Bone marrow (tissue), 2 donors: ENCODE results near the gene BTN1A1.
A peak's percentile ranks its signal among the peaks of the same experiment; 100 is the strongest.
"Not testable (repeated sequence)": the region's sequence is repeated elsewhere in the genome, so short reads cannot be mapped to it uniquely, and the experiment has no call there.

Source experiments
- DNase-seq, 2 donors: peaks; one replicate each; lab custom pipeline; 2025; lab: John Stamatoyannopoulos, UW

The BTN1A1 gene, protein sequence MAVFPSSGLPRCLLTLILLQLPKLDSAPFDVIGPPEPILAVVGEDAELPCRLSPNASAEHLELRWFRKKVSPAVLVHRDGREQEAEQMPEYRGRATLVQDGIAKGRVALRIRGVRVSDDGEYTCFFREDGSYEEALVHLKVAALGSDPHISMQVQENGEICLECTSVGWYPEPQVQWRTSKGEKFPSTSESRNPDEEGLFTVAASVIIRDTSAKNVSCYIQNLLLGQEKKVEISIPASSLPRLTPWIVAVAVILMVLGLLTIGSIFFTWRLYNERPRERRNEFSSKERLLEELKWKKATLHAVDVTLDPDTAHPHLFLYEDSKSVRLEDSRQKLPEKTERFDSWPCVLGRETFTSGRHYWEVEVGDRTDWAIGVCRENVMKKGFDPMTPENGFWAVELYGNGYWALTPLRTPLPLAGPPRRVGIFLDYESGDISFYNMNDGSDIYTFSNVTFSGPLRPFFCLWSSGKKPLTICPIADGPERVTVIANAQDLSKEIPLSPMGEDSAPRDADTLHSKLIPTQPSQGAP

DNA sequence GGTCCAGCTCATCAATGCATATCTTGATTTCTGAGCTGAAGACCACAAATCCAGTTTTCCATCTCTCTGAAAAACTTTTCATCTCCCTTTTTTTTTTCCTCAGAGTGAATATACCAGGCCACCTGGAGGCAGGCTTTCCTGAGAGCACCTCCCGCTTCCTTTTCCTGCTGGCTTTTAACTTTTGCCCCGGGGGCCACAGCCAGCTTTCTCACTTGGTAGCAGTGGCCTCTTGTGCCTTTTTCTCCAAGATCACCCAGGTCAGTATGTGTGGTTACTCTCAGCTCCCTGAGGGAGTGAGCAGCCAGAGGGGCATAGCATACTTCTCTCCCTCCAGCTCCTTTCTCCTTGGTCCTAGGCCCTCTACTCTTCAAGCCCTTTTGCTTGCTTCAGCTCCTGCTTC is at the start of gene BTN1A1:
TSS of gene BTN1A1 (plus strand) at position 202 of the 400 bp plus-strand sequence. CDS start 984 bp downstream, outside the sequence.
- no peak for DNase-seq

- no peak for DNase-seq
Observed at GRCh38 chr6:26452631-26453235, 47.4 kb upstream of the BTN1A1 start.

GRCh38 chr6:26454631-26455030 is 45.5 kb upstream of the BTN1A1 start:
- DNase-seq: no peak

DNA sequence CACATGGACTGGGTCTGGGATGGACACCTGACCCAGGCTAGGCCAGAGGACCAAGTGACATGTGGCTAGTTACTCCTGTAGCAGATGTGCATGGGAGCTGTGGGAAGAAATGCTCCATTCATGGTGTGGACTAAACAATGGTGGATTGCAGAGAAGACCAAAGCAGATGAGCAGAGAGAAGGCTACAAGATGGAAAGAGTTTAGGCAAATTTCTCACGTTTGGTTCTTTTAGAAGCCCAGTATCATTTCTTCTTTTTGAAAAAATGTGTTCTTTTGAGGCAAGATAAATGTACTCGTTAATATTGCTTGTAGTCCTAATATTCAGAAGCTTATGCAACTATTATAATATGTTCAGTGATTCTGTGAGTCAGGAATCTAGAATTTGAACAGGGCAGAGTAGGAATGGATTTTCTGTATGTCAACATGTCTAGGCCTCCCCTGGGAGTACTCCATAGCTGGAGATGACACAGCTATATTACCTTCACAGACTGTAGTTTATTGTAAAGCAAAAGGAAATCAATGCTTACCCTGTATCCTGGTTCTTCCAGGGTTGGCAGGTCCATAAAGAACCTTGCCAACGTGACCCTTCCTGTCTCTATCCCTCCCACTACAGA is 44.6 kb upstream of the BTN1A1 start:
- DNase-seq: no peak

DNA sequence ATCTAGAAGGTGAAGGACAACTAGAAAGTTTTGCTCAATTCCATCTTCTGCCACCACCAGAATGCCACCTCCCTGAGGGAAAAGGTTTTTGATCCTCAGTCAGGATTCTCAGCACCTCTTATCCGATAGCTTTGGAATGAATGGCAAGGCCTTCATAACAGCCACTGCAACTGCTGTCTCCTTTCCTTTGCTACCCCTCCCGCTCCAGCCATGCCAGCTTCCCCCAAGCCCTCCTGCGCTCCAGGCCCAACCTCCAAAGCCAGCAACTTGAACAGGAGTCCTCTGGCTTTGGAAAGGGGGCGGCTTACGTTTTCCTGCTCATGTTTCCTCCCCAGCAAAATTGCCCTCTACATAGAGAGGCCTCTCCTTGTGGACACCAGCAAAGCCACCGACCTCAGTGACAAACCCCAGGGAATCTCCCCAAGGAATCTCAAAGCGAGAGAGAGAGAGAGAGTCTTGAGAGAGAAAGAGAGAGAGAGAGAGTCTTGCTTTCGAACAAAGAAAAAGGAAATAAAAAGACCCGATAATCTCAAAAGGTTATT is 42.8 kb upstream of the BTN1A1 start:
- DNase-seq: peak in 1 of 2 donors; percentile 36

GRCh38 chr6:26457806-26458688 is 42.1 kb upstream of the BTN1A1 start, which contains the start of gene BTN2A1:
Gene BTN2A1, plus strand, starts transcription at chr6:26457955. Its CDS starts 682 bp downstream, at chr6:26458637.
- peak; percentile 45 to 85 for DNase-seq

- no peak for DNase-seq
Observed at GRCh38 chr6:26459023-26459810, 40.9 kb upstream of the BTN1A1 start.

GRCh38 chr6:26461353-26461752 is 38.8 kb upstream of the BTN1A1 start:
- not testable (repeated sequence) for DNase-seq

DNA sequence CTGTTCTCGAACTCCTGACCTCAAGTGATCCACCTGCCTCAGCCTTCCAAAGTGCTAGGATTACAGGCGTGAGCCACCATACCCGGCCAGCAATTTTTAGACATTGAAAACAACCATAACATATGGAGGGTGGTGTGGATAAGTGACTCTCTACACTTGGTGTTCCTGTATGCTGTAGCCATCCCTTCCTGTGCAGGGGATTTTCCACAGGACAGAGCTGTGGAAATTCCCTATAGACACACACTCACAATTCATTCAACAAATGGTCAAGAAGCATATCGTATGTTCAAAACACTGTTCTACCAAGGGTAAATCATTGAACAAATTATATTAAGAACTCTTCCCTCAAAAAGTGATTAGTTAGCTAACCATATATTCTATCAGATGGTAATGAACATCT is 36.1 kb upstream of the BTN1A1 start:
- DNase-seq: no peak

- DNase-seq: no peak
Observed at GRCh38 chr6:26464416-26465131, 35.5 kb upstream of the BTN1A1 start.

DNA sequence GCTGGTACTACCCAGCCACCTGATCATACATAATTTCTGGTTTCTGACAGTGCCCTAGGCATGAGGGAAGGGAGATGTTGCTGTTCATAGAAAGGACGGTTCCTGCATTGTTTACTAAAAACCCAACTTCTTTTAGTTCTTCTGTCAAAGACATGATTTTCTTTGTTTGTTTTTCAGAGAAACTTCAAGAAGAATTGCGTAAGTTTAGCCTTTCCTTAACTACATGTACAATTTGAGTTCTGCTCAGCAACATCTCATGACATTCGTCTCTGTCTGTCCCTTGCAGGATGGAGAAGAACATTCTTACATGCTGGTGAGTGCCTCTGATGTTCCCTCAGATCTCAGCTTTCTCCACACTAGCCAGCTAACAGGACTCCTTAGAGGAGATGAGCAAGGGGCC is 34.3 kb upstream of the BTN1A1 start:
- DNase-seq: no peak

DNA sequence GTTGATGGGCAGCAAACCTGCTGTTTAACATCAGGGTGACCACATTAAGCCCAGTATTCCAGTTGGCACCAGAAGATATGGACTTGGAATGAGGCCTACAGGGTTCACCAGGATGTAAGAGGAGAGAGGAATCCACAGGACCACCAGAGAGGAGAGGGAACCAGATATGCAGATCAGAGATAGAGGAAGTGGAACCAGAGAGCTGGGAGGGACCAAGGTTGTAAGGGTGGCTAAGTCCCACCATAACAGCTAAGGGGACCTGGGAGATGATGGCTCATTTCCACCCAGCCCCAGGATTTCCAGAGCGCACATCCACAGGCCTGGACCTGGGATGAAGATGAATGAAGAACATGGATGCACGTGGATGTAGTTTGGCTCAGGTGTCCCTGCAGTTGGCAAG is 31.3 kb upstream of the BTN1A1 start:
- DNase-seq: no peak

DNA sequence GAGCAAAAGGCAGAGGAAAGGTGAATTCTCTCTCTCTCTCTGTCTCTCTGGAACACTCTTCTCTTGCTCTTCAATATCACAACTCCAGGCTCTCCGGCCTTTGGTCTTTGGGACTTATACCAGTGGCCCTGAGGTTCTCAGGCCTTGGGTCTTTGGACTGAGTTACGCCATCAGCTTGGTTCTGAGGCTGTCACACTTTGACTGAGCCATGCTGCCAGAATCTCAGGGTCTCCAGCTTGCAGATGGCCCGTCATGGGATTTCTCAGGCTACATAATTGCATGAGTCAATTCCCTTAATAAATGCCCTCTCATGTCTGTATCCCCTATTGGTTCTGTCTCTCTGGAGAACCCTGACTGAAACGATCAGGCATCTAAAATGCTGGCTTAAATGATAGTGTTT is 29.5 kb upstream of the BTN1A1 start:
- DNase-seq: no peak

DNA sequence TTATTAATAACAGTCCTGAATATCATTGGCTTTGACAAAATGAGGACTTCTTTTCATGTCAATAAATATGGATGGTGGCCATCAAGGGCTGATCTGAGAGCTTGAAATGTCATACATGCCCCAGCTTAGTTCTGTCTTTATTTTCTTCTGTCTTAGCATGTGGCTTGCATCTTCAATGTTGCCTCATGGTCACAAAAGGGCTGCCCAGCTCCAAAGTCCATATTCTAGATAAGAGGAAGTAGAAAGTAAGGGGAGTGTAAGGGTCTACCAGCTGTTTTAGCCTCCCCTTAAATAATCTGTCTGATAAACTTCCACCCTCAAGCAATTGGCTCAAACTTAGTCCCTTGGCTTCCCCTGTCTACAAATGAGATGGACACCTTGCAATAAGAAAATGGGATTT is 28.1 kb upstream of the BTN1A1 start:
- no peak for DNase-seq

DNA sequence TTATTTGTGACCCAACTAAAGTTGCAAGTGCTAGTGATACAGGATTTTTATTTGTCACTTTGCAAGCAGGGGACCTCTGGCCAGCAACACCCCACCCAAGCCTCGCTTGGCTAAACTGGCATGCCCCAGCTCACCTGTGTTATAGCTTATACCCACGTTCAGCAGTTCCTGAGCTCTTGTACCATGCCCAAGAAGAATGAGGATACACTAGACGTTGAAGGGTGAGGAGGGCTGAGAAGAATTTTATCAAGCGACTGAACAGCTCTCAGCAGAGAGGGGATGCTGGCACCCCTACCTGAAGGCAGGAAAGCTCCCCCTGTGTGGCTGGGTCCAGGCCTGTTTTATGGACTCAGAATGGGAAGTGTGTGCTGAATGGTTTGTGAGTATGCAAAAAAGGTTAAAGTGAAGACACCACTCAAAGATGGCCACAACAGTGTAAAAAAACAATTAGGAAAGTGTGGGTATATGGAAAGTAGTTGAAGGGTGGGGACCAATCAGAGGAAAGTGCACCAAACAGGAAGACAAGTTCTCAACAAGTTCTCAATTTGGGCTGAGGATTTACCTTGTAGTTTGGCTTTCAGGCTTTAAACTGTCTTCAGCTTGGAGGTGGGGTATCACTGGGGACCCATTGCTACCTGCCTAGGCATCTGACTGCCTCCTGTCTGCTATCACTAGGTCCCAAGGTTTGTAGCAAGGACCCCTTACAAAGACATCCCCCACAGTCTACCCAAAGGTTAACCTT is 27.4 kb upstream of the BTN1A1 start:
- no peak for DNase-seq

- DNase-seq: no peak
Observed at GRCh38 chr6:26473429-26473757, 26.7 kb upstream of the BTN1A1 start.

DNA sequence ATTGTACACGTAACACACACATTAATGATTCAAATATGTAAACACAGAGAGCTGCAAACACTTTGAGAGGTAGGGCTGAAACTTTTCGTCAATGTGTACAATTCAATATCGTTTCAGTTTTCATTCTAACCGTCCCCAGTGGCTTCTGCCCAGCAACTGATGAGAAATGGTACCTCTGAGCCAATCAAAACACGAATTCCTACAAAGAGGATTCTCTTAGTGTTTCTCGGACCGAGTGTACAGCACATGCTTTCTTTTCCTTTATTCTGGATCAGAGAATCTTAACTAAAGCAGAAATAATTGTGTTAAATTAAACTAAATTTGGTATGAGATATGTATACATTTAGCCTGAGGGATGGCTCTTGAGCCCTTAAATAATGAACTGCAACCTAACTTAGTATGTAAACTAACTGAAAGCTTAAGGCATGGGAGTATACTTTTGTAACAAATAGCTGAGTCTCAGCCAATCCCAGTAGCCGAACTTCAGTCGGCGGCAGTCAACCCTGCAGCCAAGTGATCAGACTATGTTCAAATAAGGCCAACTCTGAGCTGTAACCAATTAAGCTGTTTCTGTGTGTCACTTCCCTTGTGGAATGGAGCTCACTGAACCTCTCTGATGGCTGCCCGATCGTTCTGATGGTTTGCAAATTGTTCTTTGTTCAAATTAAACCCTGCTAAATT is 26.2 kb upstream of the BTN1A1 start:
- peak; percentile 13 to 96 for DNase-seq

DNA sequence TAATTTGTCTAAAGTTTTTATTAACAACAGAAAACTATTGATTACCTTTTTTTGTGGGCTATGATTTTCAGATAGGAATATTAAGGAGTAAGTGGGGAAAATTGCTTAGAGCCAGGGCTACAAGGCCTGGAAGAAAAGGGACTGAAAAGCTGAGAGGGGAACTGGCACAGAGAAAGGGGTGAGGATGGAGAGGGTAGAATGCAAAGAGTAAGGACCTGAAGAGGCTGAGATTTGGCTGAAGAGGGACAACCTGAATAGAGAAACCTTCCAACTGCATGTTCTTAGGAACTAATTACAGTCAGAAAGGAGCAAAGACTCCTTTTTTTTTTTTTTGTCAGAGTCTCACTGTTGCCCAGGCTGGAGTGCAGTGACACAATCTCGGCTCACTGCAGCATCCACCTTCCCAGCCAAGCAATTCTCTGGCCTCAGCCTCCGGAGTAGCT is 25.6 kb upstream of the BTN1A1 start:
- DNase-seq: no peak
